ENCODE measurements around the gene CD200.
A peak's percentile ranks its signal among the peaks of the same experiment; 100 is the strongest.
"Not testable (repeated sequence)": the region's sequence is repeated elsewhere in the genome, so short reads cannot be mapped to it uniquely, and the experiment has no call there.

The CD200 gene

DNA sequence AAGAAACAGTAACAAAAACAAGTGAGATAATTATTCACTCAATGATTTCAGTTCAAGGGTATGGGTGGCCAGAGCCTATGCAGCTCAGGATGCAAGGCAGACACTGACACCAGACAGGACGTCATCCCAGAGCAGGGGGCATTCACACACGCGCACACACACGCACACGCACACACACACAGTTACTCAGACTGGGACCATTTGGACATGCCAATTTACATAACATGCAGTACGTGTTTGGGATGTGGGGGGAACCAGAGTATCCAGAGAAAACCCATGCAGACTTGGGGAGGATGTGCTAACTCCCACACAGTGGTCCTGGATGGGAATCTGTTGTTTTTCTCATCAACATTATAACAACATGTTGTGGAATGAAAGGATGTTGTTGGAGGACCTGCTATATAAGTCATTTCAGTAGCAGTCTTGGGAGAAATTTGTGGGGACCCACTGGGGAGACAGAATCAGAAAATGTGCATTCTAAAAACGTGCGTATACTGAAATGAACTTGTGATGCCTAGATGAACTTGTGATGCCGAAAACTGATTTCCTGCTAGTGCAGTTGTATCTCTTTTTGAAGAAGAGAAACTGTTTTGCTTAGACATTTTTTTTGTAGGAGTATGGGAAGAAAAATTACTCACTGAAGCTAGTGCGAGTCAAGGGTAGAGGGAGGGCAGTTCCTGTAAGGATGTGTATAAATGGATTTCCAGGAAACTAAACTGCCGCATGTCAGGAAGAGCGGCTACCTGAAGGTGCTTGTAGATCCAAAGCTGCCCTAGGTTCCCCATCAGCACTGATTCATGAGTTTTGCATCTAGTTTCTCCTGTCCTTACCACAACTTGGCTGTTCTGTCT lies 25.2 kb downstream of the CD200 start:
- DNase-seq (ENCODE audit: low spot score), result peak; percentile 20
- FAIRE-seq, result peak; percentile 74

DNA sequence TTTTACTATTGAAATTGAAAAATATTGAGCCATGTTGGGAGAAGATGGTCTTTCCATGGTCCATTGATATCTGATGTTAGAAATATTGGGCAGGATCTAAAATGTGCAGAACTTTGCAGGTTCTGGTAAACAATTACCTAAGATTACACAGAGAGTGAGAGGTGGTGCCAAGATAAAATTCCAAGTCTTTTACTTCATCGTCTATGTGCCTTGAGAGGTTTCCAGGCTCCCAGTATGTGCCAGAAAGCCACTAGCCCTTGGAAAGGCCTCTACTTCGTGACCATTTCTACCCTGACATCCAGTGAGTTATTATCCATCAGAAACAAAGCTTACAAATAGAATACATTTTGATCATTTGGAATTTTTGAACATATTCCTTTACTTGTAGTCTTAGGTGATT lies 27.6 kb downstream of the CD200 start:
- DNase-seq (ENCODE audit: low spot score), result no peak
- FAIRE-seq, result no peak

DNA sequence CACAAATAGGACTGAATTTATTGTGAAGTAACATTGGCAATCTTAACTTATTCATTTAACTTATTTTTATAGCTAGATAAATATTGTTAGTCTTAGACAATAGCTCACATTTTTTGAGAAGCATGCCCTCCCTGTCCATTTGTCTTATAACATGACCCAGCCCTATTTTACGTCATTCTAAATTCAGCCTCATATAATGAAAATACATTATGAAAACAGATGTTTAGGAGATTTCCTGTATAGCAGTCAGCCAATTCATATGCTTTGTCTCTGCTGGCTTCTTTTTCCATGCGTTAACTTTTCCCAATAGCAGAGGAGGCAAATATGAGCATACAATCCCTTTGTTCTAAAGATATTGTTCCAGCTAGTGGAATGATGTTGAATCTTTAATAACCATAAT lies 29.3 kb downstream of the CD200 start:
- FAIRE-seq (no peak), DNase-seq (ENCODE audit: low spot score) (no peak)

DNA sequence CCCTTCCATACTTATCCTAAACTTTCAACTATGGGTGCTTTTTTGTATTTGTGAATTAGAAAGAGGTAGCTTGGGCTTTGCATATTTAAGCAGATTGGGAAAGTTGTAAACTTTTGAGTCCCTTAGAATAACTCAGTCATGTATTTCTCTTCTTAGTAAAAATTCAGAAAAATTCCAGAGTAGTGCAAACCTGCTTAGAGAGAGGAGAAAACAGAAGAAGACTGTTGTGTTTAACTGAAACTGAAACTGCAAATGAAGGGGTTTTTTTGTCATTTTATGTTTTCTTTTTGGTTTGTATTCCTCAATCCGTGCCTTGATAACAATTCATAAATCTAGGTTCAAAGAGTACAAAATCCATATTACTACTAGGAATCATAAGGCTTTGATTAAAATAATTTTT lies 31.3 kb downstream of the CD200 start:
- DNase-seq (ENCODE audit: low spot score), result no peak
- FAIRE-seq, result no peak

DNA sequence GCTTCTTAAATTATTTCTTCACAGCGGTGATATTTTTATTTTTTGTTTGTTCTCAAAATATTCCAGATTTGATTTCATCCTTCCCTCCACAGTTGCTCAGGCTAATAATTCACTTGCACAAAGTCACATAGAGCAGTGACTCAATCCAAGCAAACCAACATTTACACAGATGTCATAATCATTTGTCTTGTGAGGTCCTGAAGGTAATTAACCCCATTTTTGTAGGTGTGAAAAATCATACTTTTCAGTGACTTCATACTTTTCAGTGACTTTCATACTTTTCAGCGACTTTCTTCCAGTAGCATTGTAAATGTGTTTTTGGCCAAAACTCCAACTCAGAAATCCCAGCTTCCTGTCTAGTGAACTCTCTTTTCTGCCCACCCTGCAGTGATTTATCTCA lies 32.1 kb downstream of the CD200 start:
- FAIRE-seq (no peak), DNase-seq (ENCODE audit: low spot score) (no peak)

- FAIRE-seq, result no peak
- DNase-seq (ENCODE audit: low spot score), result peak; percentile 26
Observed at GRCh38 chr3:112365636-112366035, 32.7 kb downstream of the CD200 start.

GRCh38 chr3:112366522-112366921 lies 33.6 kb downstream of the CD200 start:
- DNase-seq (ENCODE audit: low spot score) (no peak), FAIRE-seq (no peak)

DNA sequence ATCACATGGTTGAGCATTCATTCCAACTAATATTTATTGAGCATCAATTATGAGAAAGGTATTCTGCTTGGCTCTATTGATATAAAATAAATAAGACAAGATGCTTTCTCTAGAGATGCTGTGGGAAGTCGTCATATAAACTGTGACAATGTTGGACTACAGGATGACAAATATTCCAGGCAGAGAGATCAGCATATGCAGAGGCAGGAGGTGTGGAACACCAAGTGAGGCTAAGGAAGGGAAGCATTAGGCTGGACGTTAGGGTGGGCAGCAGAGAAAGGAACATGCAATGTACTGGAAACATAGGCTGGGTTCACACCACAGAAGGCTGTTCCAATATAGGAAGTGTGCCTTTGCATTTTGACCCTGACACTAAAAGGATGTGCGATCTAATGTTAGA lies 38.6 kb downstream of the CD200 start:
- peak; percentile 52 for FAIRE-seq
- DNase-seq (ENCODE audit: low spot score), result no peak

GRCh38 chr3:112372396-112372795 lies 39.4 kb downstream of the CD200 start:
- no peak for FAIRE-seq
- DNase-seq (ENCODE audit: low spot score), result no peak

DNA sequence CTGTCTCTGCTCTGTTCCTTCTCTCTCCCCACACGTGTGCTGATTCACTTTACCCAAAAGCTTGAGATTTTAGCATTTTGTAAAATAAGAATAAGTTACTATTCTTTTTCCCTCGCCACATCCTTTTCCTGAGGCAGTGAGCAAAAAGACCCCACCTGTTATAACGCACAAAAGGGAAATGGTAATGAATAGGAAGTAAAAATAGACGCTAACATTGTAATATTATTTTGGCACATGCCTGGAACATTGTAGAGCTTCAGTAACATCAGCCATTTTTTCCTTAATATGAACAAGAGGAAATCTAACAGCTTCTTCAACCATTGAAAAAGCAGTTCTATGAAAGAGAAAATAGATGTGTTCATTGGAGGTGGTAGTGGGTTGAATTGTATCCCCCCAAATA lies 40.5 kb downstream of the CD200 start:
- FAIRE-seq, result no peak
- DNase-seq (ENCODE audit: low spot score), result no peak

- FAIRE-seq (peak; percentile 50), DNase-seq (ENCODE audit: low spot score) (no peak)
Observed at GRCh38 chr3:112373924-112374323, 41.0 kb downstream of the CD200 start.

- DNase-seq (ENCODE audit: low spot score), result no peak
- FAIRE-seq, result no peak
Observed at GRCh38 chr3:112374333-112374734, 41.4 kb downstream of the CD200 start.

DNA sequence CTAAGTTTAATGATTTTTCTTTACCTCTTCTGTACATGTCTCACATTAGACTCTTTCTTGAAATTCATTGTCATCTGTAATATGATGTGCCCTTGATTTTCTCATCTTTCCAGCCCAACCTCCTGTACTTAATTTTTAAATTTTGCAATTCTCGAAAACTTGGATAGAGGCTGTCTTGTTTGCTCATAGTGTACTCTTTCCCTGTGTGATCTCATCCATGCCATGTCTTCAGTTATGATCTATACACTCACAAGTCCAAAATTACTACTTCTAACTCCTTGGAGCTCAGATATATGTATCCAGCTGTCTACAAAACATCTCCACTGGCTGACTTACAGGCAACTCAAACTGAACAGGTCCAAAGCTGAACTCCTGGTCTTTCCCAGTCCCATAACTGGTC lies 42.2 kb downstream of the CD200 start:
- no peak for FAIRE-seq

GRCh38 chr3:112376241-112376911 lies 43.4 kb downstream of the CD200 start:
- DNase-seq (ENCODE audit: low spot score), result no peak
- FAIRE-seq, result no peak

More for the DNA sequence above, 42.2 kb downstream of the CD200 start:
- DNase-seq (ENCODE audit: low spot score), result no peak

DNA sequence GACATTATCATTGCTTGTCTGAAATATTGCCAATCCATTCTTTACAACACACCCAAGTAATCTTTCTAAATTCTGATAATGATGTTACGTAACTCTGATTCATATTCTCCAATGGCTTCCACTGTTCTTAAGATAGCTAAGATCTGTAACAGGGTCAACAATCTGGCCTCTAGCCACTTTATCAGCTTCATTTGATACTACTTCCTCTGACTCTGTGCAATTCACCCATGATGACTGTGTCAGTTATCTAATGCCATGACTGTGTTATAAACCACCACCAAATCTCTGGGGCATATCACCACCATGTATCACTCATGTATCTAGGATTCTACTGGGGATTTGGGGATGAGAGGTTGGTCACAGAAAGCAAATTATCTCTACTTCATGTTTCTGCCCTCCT lies 44.0 kb downstream of the CD200 start:
- FAIRE-seq, result no peak
- DNase-seq (ENCODE audit: low spot score), result no peak

GRCh38 chr3:112377568-112378071 lies 44.7 kb downstream of the CD200 start:
- FAIRE-seq, result no peak
- DNase-seq (ENCODE audit: low spot score), result no peak

GRCh38 chr3:112378347-112378746 lies 45.4 kb downstream of the CD200 start:
- not testable (repeated sequence) for DNase-seq (ENCODE audit: low spot score); FAIRE-seq

- no peak for FAIRE-seq
Observed at GRCh38 chr3:112379020-112379690, 46.2 kb downstream of the CD200 start.

DNA sequence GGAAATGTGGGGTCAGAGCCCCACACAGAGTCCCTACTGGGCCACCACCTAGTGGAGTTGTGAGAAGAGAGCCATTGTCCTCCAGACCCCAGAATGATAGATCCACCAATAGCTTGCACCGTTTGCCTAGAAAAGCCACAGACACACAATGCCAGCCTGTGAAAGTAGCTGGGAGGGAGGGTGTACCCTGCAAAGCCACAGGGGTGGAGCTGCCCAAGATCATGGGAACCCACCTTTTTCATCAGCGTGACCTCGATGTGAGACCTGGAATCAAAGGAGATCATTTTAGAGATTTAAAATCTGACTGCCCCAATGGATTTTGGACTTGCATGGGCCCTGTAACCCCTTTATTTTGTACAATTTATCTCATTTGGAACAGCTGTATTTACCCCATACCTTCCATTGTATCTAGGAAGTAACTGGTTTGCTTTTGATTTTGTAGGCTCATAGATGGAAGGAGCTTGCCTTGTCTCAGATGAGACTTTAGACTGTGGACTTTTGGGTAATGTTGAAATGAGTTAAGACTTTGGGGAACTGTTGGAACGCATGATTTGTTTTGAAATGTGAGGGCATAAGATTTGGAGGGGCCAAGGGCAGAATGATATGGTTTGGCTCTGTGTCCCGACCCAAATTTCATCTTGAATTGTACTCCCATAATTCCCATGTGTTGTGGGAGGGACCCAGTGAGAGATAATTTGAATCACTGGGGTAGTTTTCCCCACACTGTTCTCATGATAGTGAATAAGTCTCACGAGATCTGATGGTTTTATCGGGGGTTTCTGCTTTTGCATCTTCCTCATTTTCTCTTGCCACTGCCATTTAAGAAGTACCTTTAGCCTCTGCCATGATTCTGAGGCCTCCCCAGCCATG lies 49.0 kb downstream of the CD200 start:
- DNase-seq (ENCODE audit: low spot score) (no peak), FAIRE-seq (no peak)

More at GRCh38 chr3:112379020-112379690, 46.2 kb downstream of the CD200 start:
- peak; percentile 19 for DNase-seq (ENCODE audit: low spot score)

GRCh38 chr3:112382543-112383160 lies 49.7 kb downstream of the CD200 start:
- FAIRE-seq, result peak; percentile 56

GRCh38 chr3:112384769-112385168 lies 51.8 kb downstream of the CD200 start:
- no peak for FAIRE-seq
- no peak for DNase-seq (ENCODE audit: low spot score)

More at GRCh38 chr3:112382543-112383160, 49.7 kb downstream of the CD200 start:
- DNase-seq (ENCODE audit: low spot score), result no peak
